ENCODE data around the gene PPP2R5E.

The PPP2R5E gene

DNA sequence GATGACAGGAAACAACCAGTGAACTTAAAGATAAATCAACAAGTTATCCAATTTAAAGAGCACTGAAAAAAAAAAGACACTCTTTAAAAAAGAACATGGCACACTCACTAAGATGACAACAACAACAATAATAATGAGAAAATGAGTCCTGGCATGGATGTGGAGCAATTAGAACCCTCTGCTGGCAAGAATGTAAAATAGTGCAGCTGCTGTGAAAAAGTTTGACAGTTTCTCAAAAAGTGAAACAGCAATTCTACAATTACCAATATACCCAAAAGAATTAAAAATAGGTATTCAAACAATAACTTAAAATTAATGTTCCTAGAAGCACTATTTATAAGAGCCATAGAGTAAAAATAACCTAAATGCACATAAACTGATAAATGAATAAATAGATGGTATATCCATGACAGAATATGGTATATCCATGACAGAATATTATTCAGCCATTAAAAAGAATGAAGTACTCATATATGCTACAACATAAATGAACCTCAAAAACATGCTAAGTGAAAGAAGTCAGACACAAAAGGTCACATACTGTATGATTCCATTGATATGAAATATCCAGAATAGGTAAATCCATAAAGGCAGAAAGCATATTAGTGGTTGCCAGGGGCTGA lies 175.3 kb downstream of the PPP2R5E start:
- DNase-seq = no peak

DNA sequence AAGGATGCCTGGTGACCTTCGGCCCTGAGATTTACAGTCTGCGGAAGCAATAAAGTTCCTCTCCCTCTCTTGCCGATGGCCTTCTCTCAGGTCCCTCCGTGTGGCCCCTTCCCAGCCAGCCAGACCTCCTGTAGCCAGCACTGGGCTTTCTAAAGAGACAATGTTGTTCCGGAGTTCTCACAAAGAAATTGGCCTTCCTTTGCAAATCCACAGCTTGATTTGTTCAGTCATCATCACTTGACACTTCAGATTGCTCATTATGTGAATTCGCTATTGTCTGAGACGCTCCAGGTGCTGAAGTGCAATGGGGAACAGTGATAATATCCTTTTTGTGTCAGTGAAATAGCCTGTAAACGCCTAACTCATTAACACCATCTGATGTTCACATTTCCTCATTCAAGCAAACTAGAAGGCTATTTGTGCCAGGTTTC lies 180.8 kb downstream of the PPP2R5E start:
- no peak for DNase-seq

DNA sequence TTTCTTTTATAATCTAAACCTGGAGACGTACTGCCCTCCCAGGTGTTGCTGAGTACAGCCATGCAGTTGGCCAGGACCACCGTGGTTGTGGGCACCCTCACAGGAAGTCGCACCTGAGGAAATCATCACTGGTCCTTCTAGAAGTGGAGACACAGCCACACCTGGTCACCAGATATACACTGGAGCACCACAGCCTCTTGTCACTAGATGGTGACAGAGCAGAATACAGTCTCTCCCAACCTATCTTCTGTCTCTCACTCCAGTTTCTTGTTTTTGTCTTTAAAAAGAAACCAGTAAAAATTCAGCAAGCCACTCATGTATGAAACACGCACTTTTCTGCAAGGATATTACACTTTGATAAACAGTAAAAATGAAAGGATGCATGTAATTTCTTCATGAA lies 181.4 kb downstream of the PPP2R5E start:
- no peak for DNase-seq

DNA sequence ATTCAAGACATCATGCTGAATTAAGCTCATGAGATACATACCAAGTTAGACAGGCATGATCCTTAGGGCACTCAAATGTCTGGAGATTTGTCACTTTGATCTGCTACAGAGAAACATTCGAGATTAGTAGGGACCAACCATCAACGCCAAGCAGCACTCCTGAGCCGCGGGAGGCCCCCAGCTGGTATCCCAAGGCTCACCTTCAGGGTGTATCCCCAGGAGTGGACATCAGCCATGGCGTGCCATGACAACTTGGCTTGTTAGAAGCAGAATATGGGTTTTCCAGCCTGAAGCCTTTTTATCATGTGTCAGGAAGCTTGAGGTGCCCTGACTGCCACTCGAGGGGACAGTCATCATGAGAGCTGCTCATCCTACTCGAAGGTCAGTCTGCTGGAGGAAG lies 185.3 kb downstream of the PPP2R5E start:
- DNase-seq = no peak

DNA sequence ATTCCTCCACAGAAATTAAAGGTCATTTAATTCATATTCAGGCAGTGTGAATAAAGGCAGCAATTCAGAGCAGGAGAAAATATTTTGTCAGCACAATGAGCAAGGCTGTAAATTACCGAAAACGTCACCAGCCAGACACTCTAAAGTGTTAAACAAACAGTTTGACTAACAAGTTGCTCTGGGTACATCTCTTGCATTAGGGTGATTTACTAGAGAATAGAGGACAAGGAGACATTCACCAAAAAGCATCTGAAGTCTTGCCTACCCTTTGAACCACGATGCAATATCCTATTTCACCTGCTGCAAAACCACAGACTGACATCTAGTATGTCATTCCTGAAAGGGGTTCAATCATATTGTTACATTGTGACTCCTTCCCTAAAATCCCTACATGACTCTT lies 197.4 kb downstream of the PPP2R5E start:
- no peak for DNase-seq

DNA sequence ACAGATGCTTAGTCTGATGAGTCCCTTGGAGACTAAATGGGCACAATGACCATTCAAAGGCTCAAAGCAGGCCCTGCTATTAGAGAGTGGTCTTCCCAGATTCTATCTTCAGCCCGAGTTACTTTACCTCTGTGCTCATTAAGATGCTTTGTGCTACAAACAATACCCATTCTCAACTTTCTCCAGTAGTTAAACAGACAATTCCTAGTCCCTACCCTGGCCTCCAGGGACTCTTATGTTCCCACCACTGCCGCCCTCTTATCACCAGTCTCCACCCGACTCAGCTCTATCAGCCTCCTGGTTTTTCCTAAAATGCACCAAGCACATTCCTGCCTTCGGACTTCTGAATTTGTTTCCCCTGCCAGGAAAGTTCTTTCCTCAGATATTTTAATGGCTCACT lies 198.8 kb downstream of the PPP2R5E start:
- DNase-seq = no peak

DNA sequence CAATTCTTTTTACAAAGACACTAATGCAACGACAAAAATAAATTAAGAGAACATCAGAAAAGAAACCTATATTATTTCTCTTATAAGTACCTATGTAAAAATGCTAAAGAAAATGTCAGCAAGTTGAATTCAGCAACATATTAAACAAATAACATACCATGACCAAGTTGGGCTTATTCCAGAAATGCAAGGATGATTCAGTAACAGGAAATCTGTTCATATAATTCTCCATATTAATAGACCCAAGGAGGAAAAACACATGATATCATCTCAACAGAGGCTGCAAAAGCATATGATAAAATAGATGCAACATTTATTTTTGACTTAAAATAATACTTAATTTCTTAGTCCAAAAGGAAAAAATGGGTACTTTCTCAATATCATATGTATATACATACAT lies 199.3 kb downstream of the PPP2R5E start:
- DNase-seq = no peak

DNA sequence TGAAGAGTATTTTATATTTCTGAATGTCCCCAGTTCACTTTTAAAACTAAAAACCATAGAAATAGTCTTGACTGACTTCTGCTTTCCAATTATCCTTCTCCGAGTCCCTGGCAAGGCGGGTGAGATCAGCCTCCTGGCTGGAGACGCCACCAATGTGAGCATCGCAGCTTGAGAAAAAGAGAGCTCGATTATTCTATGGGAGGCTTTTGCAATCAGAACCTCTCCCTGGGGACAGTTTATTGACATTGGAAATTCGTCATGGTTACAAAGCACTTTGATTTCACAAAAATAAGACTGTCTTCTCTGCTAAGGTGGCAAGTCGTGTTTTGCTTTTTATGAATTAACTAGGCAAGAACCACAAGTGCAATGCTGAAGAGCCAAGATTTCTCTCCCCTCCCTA lies 200.8 kb downstream of the PPP2R5E start:
- DNase-seq = no peak

DNA sequence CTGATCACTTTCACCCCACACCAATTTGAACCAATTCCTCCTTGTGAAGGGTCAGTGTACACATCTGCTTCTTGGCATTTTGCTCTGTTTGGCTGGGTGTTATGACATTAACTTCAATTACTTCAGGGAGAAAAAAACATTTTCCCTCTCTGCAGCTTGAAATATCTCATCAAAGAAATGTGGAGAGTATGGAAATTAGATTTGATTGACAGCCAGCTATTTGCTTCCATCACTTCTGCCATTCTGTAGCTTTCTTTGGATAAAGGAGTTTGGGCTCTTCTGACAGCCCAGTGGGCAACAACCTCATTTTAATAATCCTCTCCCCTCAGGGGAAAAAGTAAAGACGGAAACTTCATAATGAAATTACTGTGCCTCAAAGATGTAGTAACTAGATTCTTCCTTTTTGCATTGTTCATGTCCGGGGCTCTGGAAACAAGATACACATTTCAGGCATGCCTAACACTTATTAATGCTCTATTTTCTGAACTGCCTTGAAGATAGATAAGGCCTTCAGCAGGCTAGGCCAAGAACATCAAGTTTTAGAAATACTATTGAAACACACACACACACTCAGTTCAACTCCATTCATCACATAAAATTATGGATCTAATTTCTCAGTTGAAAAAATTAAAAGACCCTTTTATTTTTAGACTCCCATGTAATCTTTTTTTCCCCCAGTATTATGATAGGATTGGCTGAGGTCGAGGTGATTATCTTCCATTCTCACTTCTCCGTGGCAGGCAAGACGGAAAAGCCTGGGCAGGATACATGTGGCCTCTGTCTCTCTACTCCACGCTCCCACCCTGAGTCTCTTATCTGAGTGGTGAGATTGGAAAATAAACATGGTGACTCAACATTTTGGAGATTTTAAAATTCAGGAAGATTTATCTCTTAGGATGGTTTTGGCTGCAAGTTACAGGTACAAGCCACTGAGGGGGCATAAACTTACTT lies 214.1 kb downstream of the PPP2R5E start:
- DNase-seq = no peak

DNA sequence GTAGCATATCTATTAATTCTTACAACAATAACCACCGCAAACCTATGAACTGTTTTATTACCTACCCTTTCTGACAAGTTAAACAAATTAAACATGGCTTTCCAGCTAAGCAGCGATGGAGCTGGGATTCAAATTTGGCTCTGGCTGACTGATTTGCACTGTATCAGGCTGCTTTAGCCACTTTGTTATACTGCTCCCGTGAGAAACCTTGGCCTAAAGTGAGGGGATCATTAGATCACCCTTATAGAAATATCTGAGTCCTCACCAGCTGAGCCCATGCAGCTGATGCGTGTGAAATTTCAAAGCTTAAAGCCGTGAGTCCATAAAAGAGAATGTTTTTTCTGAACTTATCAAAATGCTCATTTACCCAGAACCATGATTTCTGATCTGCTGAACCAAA lies 216.3 kb downstream of the PPP2R5E start:
- DNase-seq = no peak

DNA sequence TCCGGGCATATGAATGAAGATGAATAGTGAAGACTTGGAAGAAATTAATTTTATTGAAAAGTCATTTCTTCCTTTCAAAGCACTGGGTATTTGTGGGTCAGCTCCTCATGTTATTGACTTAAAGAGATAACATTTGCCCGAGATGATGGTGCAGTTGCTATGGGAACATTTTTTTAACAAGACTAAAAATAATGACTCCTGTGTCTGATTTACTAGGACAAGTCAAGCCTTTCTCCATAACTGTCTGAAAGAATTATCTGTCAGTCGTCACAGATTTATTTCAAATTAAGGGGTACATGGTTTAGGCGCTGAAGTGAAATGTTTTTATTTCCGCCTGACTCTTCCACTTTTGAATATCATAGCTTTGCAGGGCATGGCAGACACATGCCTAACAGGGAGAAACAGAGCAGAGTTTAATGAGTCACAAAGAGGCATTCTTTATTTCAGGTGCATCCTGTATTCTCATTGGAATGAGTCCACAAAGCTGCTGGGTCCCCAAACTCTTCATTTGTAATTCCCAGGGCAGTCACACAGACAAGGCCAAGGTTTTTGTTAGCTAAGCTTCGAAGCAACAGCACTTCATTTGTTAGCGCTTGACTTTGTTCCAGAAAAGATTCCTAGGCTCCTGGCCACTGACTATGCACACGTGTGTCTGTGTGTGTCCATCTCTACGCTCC lies 220.1 kb downstream of the PPP2R5E start:
- no peak for DNase-seq

DNA sequence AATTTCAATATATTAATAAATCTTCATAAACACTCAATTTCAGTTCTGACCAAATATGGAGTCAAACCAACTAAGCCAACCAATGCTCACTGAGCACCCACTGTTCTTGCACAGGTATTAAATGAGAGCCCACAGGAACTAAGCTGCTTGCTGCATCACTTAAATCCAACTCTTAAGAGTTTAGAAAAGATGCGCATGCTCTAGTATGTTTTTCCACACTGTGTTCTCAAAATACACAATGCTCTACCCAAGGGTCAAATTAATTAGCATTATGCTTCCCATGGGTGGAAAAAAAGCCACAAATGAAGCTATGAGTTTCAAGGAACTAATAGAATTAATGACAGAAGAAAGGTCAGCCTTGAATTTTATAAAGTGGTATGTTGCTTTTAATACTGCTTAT lies 220.7 kb downstream of the PPP2R5E start:
- DNase-seq = no peak
